ENCODE results near the gene C1QTNF6.

Gene C1QTNF6

GRCh38 chr22:37231406-37232139 lies 43.5 kb upstream of the C1QTNF6 start:
- DNase-seq (ENCODE audit: low read depth, low spot score) = no peak
- in situ Hi-C loops (cut with HindIII; ENCODE audit: low sequenced_read_pairs) = no loop called here
- no peak overlapping the region for H3K4me3 ChIP-seq (ENCODE audit: low read depth, low read length)
- TF ChIP-seq CTCF (IDR thresholded peaks at IDR 0.05; ENCODE audit: low read depth, low read length) = no peak

- in situ Hi-C loops (cut with HindIII; ENCODE audit: low sequenced_read_pairs) = no loop called here
- no peak for TF ChIP-seq CTCF (IDR thresholded peaks at IDR 0.05; ENCODE audit: low read depth, low read length)
- no peak for DNase-seq (ENCODE audit: low read depth, low spot score)
- H3K4me3 ChIP-seq (ENCODE audit: low read depth, low read length) = no peak overlapping the region
These were observed 42.8 kb upstream of the C1QTNF6 start for GRCh38 chr22:37230673-37231405.

GRCh38 chr22:37229805-37230672 lies 42.0 kb upstream of the C1QTNF6 start:
- peak; percentile 30 for DNase-seq (ENCODE audit: low read depth, low spot score)
- in situ Hi-C loops (cut with HindIII; ENCODE audit: low sequenced_read_pairs) = no loop called here
- no peak overlapping the region for H3K4me3 ChIP-seq (ENCODE audit: low read depth, low read length)
- TF ChIP-seq CTCF (IDR thresholded peaks at IDR 0.05; ENCODE audit: low read depth, low read length) = no peak

- in situ Hi-C loops (cut with HindIII; ENCODE audit: low sequenced_read_pairs) = no loop called here
- TF ChIP-seq CTCF (IDR thresholded peaks at IDR 0.05; ENCODE audit: low read depth, low read length) = no peak
- DNase-seq (ENCODE audit: low read depth, low spot score) = peak; percentile 82
- H3K4me3 ChIP-seq (ENCODE audit: low read depth, low read length) = no peak overlapping the region
These were observed 41.2 kb upstream of the C1QTNF6 start for GRCh38 chr22:37229012-37229804.

- peak; percentile 57 for DNase-seq (ENCODE audit: low read depth, low spot score)
These were observed 40.3 kb upstream of the C1QTNF6 start for GRCh38 chr22:37228106-37229011.

More at GRCh38 chr22:37228106-37229011, 40.3 kb upstream of the C1QTNF6 start:
- H3K4me3 ChIP-seq (ENCODE audit: low read depth, low read length) = no peak overlapping the region
- TF ChIP-seq CTCF (IDR thresholded peaks at IDR 0.05; ENCODE audit: low read depth, low read length) = no peak
- in situ Hi-C loops (cut with HindIII; ENCODE audit: low sequenced_read_pairs) = no loop called here
